Measurements from ENCODE around the gene DUSP2.
"Not testable (repeated sequence)": the region's sequence is repeated elsewhere in the genome, so short reads cannot be mapped to it uniquely, and the experiment has no call there.

The DUSP2 gene

DNA sequence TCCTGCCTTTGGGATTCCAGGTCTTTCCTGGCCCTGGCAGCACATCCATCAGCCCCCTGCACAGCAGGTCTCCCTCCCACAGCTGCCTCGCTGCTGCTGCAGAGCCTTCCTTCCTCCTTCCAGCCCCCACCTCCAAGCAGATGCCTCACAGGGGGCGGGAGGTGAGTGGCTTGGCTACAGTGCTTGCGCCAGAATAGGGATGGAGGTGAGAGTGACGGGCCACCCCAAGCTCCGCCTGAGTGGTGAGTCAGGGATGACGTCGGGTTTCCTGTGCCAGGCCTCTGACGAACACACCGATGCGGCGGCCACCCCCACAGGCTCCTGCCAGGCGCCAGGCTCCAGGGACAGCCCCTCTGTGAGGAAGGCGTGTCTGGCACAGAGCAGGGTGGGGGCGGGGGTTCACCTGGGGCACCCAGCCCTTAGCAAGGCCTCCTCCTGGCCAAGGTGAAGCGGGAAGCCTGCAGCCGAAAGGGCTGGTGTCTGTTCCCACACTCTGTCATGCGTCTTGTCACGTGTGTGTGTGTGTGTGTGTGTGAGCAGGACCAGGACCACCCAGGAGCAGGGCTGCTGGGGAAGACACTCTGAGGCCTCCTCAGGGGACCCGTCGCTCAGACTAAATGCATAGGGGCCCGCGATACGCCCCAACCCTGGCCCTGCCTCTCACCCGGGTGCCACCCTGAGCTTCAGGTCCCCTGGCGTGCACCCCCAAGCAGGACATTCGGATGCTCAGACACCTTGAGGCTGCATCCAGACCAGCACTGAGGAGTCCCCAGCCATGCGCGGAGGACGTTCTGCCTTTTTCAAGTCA lies 3.4 kb upstream of the DUSP2 start:
- DNase-seq (ENCODE audit: low read depth in 2 of 2, low spot score in 1 of 2), result peak; percentile 93 to 98

DNA sequence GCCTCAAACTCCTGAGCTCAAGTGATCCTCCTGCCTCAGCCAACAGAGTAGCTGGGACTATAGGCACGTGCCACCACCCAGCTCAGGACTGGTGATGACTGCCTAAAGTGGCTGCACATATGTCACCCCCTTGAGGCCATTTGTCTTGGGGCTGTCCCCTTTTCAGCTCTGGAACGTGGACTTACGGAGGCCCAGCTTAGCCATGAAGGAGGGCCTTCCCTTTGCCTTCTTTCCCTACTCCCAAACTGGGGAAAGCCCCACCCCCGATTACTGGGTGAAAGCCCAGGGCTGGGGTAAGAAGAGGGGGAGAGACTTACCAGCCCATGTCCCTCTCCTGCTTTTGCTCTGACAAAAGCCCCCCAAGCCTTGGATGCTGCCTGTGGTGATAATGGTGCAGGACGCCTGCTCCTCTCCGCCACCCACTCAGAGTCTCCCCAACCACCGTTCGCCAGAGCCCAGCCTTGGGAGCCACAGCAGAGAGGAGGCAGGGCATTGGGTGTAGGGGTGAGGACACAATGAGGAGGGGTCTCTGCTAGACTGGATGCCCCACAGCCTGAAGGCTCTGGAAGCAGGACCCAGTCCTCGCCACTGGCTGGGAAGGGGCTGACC lies 2.5 kb upstream of the DUSP2 start:
- no peak for DNase-seq (ENCODE audit: low read depth in 2 of 2, low spot score in 1 of 2)

DNA sequence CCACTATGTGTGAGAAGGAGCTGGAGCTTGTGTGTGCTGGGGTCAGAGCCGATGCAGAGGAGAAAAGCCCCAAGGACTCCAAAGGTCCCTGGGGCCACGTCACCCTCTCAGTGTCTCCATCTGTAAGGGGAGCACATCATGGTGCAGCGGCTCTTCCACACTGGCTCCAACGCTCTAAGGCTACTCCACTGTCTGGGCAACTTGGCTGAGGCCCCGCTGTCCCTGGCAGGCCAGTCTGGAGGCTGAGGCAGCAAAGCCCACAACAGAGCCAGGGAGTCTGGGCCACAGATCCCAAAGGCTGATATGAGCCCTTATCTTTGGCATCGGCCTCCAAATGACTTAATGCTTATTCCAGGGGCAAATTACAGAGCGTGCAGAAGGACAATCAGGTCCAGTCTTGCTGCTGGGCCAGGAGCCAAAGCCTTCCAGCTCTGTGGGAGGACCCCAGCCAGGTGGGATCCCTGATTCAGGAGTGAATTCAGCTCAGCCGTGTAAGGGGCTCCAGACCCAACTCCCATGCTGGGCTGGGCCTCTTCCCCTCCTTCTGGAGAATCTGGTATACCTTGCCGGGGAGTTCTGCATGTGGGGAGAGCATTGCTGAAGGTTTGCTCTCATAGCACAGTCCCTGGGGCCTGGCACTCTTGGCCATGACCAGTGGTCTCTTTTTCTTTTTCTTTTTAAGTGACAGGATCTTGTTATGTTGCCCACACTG lies 1.8 kb upstream of the DUSP2 start:
- DNase-seq (ENCODE audit: low read depth in 2 of 2, low spot score in 1 of 2), result no peak

DNA sequence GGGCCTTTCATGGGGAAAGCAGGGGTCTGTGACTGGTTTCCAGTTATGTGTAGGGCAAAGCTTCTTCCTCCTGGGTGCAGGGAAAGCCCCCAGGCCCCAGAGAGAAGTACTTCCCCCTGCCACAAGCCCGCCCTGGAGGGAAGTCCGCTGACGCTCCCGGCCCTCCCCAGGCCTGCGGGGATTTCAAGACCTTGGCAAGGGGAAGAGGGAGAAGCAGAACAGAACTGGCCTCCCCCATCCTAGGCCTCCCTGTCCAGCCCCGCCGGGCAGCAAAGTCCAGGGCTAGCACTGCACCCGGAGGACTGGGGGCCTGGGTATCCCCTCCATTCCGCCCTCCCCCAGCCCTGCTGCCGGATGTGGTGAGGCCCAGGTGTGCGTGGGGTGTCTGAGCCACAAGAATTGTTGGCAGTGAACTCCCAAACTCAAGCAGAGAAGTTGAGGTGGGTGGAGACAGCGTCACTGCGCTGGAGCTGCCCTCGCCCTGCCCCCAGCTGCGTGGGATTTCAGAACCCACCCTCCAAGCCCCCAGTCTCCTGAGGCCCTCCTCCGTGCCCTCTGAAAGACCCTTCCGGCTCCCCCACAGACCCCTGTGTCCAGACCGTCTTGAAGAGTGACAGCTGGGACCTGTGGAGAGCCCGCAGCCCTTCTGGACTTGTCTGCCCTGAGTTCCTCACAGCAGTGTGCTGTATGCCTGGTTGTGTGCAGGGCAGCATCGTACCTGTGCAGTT lies 1.1 kb upstream of the DUSP2 start:
- DNase-seq (ENCODE audit: low read depth in 2 of 2, low spot score in 1 of 2), result peak; percentile 80 to 81

DNA sequence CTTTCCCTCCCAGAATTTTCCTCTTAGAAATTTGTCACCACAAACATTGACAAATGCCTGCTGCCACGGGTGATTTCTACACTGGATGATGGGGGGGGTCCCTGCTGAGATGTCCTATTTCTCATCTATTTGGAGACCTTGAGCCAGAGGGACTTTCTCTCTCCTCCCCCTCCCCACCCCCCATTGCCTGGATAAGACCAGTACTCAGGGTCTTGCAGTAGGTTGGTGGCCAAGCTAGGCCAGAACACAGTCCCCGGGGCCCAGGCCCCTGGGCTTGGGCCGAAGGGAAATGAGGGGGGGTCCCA lies 560 bp upstream of the DUSP2 start:
- DNase-seq (ENCODE audit: low read depth in 2 of 2, low spot score in 1 of 2), result no peak

DNA sequence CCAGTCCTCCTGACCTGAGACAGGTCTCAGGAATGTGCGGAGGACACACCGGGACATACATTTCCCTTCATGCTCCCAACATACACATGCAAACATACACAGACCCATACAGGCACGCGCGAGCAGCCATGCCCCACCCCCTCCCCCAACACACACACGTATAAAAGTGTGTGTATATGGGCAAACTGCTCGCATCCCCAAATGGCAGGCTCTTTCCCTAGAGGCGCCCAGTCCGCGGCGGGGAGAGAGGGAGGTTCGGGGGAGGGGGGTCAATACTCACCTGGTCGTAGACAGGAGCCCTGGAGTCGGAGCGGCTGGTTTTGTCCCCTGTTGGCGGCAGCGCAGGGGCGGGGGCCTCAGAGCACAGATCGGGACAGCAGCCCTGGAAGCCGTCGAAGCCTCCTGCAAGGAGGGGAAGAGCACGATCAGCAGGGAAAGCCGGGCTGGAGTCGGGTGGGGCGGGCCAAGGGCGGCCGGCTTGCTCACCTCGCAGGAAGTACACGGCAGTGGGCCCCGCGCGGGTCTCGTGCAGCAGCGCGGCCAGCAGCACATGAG lies 682 bp downstream of the DUSP2 start:
- no peak for DNase-seq (ENCODE audit: low read depth in 2 of 2, low spot score in 1 of 2)

DNA sequence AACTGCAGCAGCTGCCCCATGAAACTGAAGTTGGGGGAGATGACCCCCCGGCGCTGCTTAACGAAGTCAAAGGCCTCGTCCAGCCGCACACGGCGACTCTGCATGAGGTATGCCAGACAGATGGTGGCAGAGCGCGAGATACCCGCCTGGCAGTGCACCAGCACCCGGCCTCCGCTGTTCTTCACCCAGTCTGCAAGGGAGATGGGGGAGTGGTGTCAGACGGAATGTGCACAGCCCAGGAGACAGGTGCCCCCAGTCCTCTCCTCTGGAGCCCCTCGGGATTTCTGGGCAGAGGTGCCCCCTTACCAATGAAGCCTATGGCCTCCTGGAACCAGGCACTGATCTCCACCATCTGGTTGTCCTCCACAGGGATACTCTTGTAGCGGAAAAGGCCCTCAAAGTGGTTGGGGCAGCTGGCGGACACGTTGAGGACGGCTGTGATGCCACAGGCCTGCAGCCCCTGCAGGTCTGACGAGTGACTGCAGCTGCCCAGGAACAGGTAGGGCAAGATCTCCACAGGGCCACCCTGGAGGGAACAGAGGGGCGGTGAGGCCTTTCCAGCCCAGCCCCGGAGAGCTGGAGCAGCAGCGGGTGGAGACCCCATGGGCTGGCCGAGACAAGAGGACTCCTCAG lies 1.3 kb downstream of the DUSP2 start:
- no peak for DNase-seq (ENCODE audit: low read depth in 2 of 2, low spot score in 1 of 2)

DNA sequence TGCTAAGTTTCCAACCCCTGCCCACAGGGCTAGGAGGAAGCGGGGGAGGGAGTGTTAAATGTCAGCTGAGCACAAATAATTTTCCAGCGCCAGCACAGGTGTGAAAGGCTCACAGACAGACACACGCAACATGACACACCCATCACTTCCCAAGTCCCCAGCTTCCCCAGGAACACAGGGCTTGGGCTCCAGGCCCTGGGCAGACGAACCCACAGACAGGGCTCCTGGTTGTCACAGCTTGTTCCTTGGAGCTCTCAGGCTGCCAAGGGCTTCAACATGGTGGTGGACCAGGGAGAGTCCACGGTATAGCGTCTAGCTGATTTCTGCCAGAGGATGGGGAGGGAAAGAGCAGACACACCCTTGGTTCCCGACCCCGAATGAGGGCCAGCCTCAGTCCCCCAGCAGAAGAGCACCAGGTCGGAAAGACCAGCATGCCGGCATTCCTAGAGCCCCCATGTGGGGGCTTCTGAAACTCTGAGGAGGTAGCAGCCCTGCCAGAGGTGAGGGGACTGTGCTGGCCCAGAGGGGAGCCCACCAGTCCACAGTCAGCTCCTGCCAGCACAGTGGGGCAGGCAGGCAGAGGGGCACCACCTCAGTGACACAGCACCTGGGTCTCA lies 1.9 kb downstream of the DUSP2 start:
- no peak for DNase-seq (ENCODE audit: low read depth in 2 of 2, low spot score in 1 of 2)

DNA sequence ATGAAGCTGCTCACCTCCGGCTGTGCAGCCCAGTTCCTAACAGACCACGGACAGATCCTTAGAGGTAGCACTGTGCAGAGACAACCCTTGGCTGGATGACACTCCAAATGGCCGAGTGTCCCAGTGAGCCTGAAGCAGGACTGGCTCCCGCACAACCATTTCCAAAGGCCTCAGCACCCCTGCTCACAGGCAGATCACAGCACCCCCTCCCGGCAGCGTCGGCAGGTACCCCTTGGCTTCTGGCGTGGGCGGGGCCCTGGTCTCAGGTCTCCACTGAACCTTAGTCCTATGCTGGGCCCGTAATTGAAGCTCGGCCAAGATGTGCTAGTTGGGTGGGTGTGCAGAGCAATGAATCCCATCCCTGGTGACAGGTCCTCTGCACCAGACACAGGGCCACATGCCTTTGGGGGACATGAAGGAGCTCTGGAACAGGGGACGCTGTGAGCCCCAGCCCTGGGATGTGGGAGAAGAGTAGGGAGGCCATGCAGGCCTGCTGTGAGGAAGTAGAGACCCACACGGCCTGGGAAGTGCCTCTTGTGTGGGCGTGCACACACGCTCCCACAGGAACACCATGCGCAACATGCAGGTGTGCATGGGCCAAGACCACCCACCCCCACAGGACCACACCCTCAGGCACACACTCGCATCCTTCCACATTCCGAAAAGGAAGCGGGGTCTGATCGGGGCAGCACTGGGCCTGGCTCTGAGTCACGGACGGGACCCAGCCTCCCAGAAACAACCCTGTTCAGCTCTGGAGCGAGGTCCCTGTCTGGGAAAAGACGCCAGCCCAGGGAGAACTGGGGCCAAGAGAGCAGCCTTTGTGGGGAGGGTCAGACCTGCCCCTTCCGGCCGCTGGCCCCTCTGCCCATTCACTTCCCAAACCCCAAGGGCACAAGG lies 2.8 kb downstream of the DUSP2 start:
- DNase-seq (ENCODE audit: low read depth in 2 of 2, low spot score in 1 of 2), result peak; percentile 61 to 67

DNA sequence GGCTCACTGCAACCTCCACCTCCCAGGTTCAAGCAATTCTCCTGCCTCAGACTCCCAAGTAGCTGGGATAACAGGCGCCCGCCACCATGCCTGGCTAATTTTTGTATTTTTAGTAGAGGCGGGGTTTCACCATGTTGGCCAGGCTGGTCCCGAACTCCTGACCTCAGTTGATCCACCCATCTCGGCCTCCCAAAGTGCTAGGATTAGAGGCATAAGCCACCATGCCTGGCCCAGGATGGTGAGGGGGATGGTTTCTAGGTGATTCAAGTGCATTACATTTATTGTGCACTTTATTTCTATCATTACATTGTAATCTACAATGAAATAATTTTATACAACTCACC lies 3.6 kb downstream of the DUSP2 start:
- DNase-seq (ENCODE audit: low read depth in 2 of 2, low spot score in 1 of 2), result not testable (repeated sequence)

DNA sequence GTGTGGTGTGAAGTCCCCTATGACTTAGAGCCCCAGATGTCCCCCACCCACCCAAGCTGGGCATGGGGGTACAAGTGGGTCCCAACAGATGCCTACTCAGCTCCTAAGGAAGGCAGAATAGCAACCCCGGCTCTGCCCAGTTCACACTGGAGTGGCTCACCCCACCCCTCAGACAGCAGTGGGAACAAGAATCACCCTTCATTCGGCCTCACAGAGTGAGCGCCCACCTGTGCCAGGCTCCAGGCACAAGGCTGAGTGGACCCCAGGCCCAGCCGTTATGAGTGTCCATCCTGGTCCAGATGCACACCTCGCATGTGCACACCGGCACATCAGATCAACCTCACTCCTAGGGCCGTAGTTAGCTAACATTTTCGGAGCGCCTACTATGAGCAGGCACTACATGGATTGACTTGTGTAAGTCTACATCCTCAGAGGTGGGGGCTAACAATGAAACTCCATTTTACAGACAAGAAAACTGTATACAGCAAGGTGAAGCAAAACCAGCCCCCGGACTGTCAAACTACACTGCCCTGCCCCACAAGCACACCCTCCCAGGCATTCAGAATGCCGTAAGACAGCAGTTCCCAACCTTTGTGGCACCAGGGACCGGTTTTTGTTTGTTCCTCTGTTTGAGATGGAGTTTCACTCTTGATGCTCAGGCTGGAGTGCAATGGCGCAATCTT lies 4.2 kb downstream of the DUSP2 start:
- no peak for DNase-seq (ENCODE audit: low read depth in 2 of 2, low spot score in 1 of 2)

DNA sequence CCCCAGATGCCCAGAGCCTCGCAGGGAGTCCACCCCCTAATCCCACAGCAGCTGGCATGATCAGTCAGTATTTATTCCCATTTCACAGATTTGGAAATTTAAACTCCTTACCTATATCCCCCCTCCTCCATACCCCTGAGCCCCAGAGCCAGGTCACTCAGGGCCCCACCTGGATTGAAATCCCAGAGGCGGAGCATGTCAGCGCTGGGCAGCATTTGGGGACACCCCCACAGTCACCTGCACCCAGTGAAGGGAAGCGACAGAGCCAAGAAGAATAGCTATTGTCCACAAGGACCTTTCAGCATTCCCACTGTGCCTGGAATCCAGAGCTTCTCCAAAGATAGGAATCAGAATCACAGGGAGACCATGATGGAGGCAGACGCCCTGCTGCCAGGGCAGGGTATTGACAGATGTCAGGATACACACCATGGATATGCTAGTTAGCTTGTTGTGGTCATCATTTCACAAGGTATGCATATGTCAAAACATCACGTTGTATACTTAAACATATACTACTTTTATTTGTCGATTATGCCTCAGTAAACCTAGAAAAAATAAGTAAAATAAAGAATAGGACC lies 6.0 kb downstream of the DUSP2 start:
- DNase-seq (ENCODE audit: low read depth in 2 of 2, low spot score in 1 of 2), result no peak

DNA sequence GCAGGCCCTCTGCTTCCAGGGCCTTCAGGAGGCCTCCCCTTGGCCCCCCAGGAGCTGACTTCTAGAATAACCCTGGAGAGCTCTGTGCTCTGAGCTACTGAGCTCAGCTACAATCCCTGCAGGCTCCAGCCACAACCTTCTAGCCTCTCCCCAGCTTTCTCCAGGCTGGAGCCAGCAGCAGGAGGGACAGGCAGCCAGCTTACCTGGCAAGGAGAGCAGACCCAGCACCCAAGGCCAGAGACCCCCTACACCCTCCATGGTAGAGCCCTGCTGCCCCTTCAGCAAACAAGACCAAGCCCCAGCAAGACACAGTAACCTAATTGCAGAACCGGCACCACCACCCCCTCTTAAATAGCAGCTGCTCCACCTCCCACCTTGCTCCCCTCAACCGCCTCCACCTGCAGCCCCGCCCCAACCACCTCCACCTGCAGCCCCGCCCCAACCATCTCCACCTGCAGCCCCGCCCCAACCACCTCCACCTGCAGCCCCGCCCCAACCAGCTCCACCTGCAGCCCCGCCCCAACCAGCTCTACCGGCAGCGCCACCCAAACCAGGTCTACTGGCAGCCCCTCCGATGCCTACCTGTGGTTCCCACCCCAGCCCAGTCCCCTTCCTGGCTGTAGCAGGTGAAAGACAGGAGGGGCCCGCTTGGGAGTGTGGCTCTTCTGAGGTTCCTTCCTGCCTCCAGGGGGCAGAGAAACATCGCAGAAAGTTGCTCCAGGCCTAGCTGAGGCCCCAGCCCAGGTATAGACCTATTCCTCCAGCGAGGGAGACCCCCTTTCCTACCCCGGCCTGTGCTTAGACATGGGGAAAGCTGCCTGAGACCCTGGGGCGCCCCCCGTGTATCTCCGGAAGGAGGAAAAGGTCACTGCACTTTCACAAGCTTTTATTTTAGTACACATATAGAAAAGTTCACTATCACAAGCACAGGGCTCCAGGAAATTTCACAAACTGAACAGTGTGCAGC lies 6.8 kb downstream of the DUSP2 start, which contains the start of gene ASTL:
Gene ASTL (minus strand): TSS at position 324 of the 967 bp plus-strand sequence. CDS start 66 bp downstream, at position 258.
- no peak for DNase-seq (ENCODE audit: low read depth in 2 of 2, low spot score in 1 of 2)

DNA sequence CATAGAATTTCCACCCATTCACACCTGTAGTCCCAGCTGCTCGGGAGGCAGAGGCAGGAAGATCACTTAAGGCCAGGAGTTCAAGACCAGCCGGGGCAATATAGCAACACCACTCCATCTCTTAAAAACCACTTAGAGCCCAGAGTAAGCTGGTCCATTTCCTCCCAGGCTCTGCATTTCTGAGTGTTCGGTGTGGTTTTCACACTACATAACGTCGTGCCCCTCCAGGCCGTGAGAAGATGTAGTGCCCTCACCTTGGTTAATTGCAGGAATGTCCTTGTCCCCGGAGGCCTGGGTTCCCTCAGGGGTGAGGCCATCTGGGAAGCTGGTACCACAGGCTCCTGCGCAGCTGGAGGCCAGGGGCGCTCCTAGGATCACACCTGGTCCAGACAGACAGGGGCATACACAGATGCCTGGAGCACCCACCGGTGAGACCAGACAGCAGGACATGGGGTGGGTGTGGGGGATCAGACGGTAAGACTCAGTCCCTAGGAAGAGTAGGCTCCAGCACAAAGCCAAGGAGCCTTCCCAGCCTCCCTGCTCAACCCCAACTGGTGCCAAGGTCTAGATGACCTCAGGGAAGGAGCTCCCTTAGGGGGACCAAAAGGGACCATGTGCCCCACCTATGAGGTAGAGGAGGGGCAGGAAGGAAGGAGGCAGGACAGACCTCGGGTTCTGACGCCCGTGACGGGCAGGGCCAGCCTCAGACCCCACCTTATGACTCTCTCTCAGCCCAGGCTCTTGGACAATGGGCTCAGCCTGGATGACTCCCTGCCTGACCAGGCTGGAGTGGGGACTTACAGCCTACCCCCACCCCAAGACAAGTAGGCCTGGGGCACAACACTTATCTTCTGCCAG lies 7.7 kb downstream of the DUSP2 start:
- DNase-seq (ENCODE audit: low read depth in 2 of 2, low spot score in 1 of 2), result no peak

DNA sequence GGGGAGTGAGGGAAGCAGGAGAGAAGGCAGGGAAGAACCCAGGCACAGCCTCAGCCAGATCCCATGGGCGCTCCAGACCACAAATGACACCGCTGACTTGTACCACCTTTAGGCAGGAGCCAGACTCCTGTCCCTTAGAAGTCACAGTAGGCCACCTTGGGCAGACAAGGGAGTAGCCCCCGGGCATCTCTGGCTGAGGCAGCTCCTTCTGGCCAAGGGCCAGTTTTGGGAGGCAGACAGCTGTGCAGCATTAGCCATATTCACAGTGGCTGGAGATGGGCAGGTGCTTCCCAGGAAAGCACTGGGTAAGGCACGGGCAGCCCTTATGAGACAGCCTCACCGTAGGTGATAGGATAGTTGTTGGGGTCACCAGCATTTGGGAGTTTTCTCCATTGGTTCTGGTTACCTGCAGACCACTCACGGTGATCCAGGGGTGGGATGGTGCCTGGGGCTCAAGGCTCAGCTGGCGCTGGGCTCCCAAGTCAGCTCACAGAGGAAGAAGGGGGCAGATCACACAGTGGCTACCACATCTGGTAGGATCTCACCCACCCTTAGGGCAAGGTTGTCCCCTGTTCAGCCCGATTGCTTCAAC lies 9.0 kb downstream of the DUSP2 start:
- DNase-seq (ENCODE audit: low read depth in 2 of 2, low spot score in 1 of 2), result no peak

DNA sequence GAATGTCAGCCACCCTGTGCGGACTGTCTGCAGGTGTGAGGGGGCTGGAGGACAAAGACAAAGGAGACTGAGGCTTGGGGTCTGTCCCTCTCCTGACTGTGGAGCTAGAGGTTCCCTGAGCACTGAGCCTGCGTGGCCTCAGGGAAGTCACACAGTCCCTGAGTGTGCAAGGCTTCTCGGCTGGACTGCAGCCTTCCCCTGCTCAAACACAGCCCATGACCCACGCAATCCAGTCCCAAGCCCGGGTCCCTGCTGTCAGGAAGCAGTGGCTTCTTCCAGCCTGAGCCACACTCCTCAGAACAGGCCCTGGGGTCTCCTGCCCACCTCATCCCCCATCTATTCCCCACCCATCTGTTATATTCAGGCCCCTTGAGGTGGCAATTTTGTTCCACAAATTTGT lies 9.6 kb downstream of the DUSP2 start:
- DNase-seq (ENCODE audit: low read depth in 2 of 2, low spot score in 1 of 2), result no peak

Measured in stimulated activated CD8-positive, alpha-beta memory T cell treated with anti-CD3 and anti-CD28 coated beads, Interleukin-4, amount 100 ng/mL, for 4 hours (primary cell).